GM23338 (cell line): Measurements from ENCODE around the gene SLC22A4.

Source experiments
- POLR2AphosphoS5 ChIP-seq: IDR thresholded peaks from 2 replicates; pipeline ENCODE4 v1.6.1; 2016; ENCODE audit warnings: antibody characterized with exemption, low read depth
- TF ChIP-seq, protein P1 (sequence below), 2 experiments: fragments of 200-600 bp in 1 of 2; sonication (generic) in 1 of 2; conservative IDR thresholded peaks; 2 replicates each; pipeline versions ENCODE4 v1.5.1 to v1.6.1; 2016 to 2017; ENCODE audit warnings: antibody characterized with exemption in 2 of 2, low read depth in 2 of 2, mild to moderate bottlenecking in 2 of 2, moderate library complexity in 1 of 2
- TF ChIP-seq, protein P2 (sequence below): IDR thresholded peaks from 2 replicates; pipeline ENCODE4 v1.6.1; 2016; ENCODE audit warnings: antibody characterized with exemption

DNA sequence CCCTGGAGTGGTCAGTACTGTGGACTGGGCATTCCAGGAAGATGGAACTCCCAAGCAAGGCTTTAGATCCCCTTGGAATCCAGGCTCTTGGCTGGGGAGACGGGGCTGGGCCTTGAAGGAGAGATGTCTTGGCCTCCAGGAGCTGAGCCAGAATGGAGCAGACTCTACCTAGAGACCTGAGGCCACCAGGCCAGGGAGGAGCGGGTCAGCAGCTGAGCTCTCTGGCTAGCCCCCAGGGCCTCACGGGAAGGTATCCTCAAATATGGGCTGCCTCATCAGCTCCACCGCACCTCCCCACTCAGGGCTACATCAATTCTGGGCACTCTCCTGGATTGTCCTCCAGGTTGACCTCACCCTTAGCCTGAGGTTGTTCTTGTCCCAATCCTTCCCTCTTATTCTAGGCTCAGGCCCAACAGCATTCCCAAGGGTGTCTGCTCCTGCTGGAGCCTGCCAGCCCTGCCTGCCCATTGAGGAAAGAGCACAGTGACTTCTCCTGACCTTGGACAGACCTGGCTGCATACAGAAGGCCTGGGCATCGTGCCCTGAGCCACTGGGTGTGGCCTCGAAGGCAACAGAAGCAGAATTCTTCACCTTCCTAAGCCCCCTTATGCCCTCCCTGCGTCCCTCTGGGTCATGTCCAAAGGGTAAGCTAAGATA lies 39.7 kb upstream of the SLC22A4 start:
- no peak for TF ChIP-seq POLR2AphosphoS5
- TF ChIP-seq, protein P1, sequence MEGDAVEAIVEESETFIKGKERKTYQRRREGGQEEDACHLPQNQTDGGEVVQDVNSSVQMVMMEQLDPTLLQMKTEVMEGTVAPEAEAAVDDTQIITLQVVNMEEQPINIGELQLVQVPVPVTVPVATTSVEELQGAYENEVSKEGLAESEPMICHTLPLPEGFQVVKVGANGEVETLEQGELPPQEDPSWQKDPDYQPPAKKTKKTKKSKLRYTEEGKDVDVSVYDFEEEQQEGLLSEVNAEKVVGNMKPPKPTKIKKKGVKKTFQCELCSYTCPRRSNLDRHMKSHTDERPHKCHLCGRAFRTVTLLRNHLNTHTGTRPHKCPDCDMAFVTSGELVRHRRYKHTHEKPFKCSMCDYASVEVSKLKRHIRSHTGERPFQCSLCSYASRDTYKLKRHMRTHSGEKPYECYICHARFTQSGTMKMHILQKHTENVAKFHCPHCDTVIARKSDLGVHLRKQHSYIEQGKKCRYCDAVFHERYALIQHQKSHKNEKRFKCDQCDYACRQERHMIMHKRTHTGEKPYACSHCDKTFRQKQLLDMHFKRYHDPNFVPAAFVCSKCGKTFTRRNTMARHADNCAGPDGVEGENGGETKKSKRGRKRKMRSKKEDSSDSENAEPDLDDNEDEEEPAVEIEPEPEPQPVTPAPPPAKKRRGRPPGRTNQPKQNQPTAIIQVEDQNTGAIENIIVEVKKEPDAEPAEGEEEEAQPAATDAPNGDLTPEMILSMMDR (conservative IDR thresholded peaks at IDR 0.05; ENCODE audit: low read depth in 2 of 2) = no peak
- TF ChIP-seq, protein P2, sequence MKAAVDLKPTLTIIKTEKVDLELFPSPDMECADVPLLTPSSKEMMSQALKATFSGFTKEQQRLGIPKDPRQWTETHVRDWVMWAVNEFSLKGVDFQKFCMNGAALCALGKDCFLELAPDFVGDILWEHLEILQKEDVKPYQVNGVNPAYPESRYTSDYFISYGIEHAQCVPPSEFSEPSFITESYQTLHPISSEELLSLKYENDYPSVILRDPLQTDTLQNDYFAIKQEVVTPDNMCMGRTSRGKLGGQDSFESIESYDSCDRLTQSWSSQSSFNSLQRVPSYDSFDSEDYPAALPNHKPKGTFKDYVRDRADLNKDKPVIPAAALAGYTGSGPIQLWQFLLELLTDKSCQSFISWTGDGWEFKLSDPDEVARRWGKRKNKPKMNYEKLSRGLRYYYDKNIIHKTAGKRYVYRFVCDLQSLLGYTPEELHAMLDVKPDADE = no peak
